Measurements from ENCODE around the gene CCNL1. TPM values are rescaled to one million over a fixed set of nuclear protein-coding genes. Genes with fewer than 3 reads are reported as not detected.
"Not testable (repeated sequence)": the region's sequence is repeated elsewhere in the genome, so short reads cannot be mapped to it uniquely, and the experiment has no call there.

The CCNL1 gene
- total RNA-seq, 1 experiment from 2014 or later = 118 TPM

DNA sequence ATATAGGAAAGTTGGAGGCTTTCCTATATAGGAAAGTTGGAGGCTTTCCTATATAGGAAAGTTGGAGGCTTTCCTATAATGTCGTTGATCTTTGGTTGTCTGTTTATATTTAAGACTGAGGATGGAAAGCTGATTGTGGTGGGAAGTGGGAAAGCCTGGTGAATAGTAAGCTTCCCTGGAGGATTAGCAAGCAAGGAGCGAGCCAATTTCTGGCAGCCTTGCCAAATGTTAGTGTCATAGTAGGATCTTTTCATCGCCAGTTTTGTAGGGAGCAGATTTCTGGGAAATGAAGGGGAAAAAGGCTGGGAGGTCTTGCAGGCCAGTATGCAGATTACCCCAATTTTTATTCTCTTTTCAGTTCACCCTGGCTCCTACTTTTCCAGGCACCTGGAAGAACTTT, 39.9 kb upstream of the CCNL1 start:
- Histone ChIP-seq H3K9me3 (ENCODE audit: control insufficient read depth, insufficient read depth, low read depth, low read length) (no peaks in the 10 kb centered on the region), H3K4me1 (ENCODE audit: control insufficient read depth, insufficient read depth, low read length) (no peaks in the 10 kb centered on the region), H3K27ac (ENCODE audit: low read length) (no peak overlapping the region), H3K36me3 (ENCODE audit: control insufficient read depth, insufficient read depth, low read length) (no peaks in the 10 kb centered on the region), H3K4me3 (ENCODE audit: low read depth in 2 of 2, low read length in 2 of 2) (no peak overlapping the region), H3K27me3 (ENCODE audit: control insufficient read depth, insufficient read depth, low read length) (peaks cover 2% of the 10 kb centered on the region; the same call in 1 of the 2 replicates)
- POLR2A ChIA-PET = no interaction called here
- no peak for TF ChIP-seq SIN3A (IDR thresholded peaks at IDR 0.05; ENCODE audit: borderline replicate concordance, insufficient read depth, low read depth, low read length)
- TF ChIP-seq, protein P1, sequence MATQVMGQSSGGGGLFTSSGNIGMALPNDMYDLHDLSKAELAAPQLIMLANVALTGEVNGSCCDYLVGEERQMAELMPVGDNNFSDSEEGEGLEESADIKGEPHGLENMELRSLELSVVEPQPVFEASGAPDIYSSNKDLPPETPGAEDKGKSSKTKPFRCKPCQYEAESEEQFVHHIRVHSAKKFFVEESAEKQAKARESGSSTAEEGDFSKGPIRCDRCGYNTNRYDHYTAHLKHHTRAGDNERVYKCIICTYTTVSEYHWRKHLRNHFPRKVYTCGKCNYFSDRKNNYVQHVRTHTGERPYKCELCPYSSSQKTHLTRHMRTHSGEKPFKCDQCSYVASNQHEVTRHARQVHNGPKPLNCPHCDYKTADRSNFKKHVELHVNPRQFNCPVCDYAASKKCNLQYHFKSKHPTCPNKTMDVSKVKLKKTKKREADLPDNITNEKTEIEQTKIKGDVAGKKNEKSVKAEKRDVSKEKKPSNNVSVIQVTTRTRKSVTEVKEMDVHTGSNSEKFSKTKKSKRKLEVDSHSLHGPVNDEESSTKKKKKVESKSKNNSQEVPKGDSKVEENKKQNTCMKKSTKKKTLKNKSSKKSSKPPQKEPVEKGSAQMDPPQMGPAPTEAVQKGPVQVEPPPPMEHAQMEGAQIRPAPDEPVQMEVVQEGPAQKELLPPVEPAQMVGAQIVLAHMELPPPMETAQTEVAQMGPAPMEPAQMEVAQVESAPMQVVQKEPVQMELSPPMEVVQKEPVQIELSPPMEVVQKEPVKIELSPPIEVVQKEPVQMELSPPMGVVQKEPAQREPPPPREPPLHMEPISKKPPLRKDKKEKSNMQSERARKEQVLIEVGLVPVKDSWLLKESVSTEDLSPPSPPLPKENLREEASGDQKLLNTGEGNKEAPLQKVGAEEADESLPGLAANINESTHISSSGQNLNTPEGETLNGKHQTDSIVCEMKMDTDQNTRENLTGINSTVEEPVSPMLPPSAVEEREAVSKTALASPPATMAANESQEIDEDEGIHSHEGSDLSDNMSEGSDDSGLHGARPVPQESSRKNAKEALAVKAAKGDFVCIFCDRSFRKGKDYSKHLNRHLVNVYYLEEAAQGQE (IDR thresholded peaks at IDR 0.05; ENCODE audit: insufficient read depth in 1 of 2, low read depth in 2 of 2, low read length in 1 of 2) = no peak
- TF ChIP-seq, protein P2, sequence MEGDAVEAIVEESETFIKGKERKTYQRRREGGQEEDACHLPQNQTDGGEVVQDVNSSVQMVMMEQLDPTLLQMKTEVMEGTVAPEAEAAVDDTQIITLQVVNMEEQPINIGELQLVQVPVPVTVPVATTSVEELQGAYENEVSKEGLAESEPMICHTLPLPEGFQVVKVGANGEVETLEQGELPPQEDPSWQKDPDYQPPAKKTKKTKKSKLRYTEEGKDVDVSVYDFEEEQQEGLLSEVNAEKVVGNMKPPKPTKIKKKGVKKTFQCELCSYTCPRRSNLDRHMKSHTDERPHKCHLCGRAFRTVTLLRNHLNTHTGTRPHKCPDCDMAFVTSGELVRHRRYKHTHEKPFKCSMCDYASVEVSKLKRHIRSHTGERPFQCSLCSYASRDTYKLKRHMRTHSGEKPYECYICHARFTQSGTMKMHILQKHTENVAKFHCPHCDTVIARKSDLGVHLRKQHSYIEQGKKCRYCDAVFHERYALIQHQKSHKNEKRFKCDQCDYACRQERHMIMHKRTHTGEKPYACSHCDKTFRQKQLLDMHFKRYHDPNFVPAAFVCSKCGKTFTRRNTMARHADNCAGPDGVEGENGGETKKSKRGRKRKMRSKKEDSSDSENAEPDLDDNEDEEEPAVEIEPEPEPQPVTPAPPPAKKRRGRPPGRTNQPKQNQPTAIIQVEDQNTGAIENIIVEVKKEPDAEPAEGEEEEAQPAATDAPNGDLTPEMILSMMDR (IDR thresholded peaks at IDR 0.05) = no peak
- TF ChIP-seq TCF7L2 (IDR thresholded peaks at IDR 0.05; ENCODE audit: low read depth, low read length) = no peak
- TF ChIP-seq POLR2AphosphoS5 (IDR thresholded peaks at IDR 0.05; ENCODE audit: low read depth, low read length) = no peak
- DNase-seq (ENCODE audit: low read depth, low spot score) (no peak), ATAC-seq (no peak)
- in situ Hi-C loops (cut with HindIII; ENCODE audit: low pct_unique_long_range_greater_than_20kb, low sequenced_read_pairs) (no loop called here), intact Hi-C loops (cut with micrococcal nuclease; ENCODE audit: unreplicated experiment) (loop anchor here (5.0 kb wide), 1 partner anchor 372 kb away; no protein-coding TSS in a partner anchor)
- CTCF ChIA-PET = interaction anchor here (0.7 kb wide), 1 partner anchor 545 kb away, joined by 5 read pairs; no protein-coding TSS in a partner anchor
- no TSS peak for BruUV-seq (replicated peaks)

DNA sequence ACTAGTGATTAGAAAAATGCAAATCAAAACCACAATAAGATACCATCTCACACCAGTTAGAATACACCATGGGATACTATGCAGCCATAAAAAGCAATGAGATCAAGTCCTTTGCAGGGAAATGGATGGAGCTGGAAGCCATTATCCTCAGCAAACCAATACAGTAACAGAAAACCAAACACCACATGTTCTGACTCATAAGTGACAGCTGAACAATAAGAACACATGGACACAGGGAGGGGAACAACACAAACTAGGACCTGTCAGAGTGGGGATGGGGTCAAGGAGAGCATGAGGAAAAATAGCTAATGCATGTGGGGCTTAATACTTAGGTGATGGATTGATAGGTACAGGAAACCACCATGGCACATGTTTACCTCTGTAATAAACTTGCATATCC, 36.0 kb upstream of the CCNL1 start:
- ChIA-PET CTCF (no interaction called here), POLR2A (no interaction called here)
- Histone ChIP-seq H3K27me3 (ENCODE audit: control insufficient read depth, insufficient read depth, low read length) (no peaks in the 10 kb centered on the region), H3K4me3 (ENCODE audit: low read depth in 2 of 2, low read length in 2 of 2) (no peak overlapping the region), H3K4me1 (ENCODE audit: control insufficient read depth, insufficient read depth, low read length) (no peaks in the 10 kb centered on the region), H3K36me3 (ENCODE audit: control insufficient read depth, insufficient read depth, low read length) (no peaks in the 10 kb centered on the region), H3K27ac (ENCODE audit: low read length) (no peak overlapping the region), H3K9me3 (ENCODE audit: control insufficient read depth, insufficient read depth, low read depth, low read length) (no peaks in the 10 kb centered on the region)
- in situ Hi-C loops (cut with HindIII; ENCODE audit: low pct_unique_long_range_greater_than_20kb, low sequenced_read_pairs) = no loop called here
- intact Hi-C loops (cut with micrococcal nuclease; ENCODE audit: unreplicated experiment) = no loop called here
- ATAC-seq (no peak), DNase-seq (ENCODE audit: low read depth, low spot score) (no peak)
- no TSS peak for BruUV-seq (replicated peaks)
- TF ChIP-seq POLR2AphosphoS5 (IDR thresholded peaks at IDR 0.05; ENCODE audit: low read depth, low read length) (no peak), TCF7L2 (IDR thresholded peaks at IDR 0.05; ENCODE audit: low read depth, low read length) (no peak)
- TF ChIP-seq, protein P1 (IDR thresholded peaks at IDR 0.05; ENCODE audit: insufficient read depth in 1 of 2, low read depth in 2 of 2, low read length in 1 of 2) = no peak

DNA sequence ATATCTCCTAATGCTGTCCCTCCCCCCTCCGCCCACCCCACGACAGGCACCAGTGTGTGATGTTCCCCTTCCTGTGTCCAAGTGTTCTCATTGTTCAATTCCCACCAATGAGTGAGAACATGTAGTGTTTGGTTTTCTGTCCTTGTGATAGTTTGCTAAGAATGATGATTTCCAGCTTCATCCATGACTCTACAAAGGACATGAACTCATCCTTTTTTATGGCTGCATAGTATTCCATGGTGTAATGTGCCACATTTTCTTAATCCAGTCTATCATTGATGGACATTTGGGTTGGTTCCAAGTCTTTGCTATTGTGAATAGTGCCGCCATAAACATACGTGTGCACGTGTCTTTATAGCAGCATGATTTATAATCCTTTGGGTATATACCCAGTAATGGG, 31.2 kb upstream of the CCNL1 start:
- in situ Hi-C loops (cut with HindIII; ENCODE audit: low pct_unique_long_range_greater_than_20kb, low sequenced_read_pairs) = not testable (repeated sequence)

More for the DNA sequence above, 31.2 kb upstream of the CCNL1 start:
- H3K9me3 ChIP-seq (ENCODE audit: control insufficient read depth, insufficient read depth, low read depth, low read length); H3K4me1 ChIP-seq (ENCODE audit: control insufficient read depth, insufficient read depth, low read length); BruUV-seq (replicated peaks); POLR2A ChIA-PET; ATAC-seq; CTCF ChIA-PET; H3K36me3 ChIP-seq (ENCODE audit: control insufficient read depth, insufficient read depth, low read length); intact Hi-C loops (cut with micrococcal nuclease; ENCODE audit: unreplicated experiment); DNase-seq (ENCODE audit: low read depth, low spot score); H3K27me3 ChIP-seq (ENCODE audit: control insufficient read depth, insufficient read depth, low read length); H3K4me3 ChIP-seq (ENCODE audit: low read depth in 2 of 2, low read length in 2 of 2); H3K27ac ChIP-seq (ENCODE audit: low read length): not testable (repeated sequence)

Data from Panc1 (cell line).